ENCODE measurements around the gene ZNF586.

The ZNF586 gene

GRCh38 chr19:57746580-57747471 is 22.6 kb upstream of the ZNF586 start, which contains the start of gene ZNF776:
TSS of gene ZNF776 (plus strand) at chr19:57746815. CDS start at chr19:57747059, 244 bp downstream.
- Histone ChIP-seq H3K4me1 (ENCODE audit: control insufficient read depth, low read length) (peaks cover 11% of the 10 kb centered on the region), H3K9me2 (replicated peaks; ENCODE audit: control insufficient read depth, low read length) (no peaks in the 10 kb centered on the region), H4K20me1 (ENCODE audit: control insufficient read depth, insufficient read depth, low read depth, low read length) (no peaks in the 10 kb centered on the region), H3K36me3 (ENCODE audit: control insufficient read depth, low read length) (peaks cover 39% of the 10 kb centered on the region), H3K4me2 (ENCODE audit: low read length) (peak within 1 kb of the TSS; percentile 93), H3K27me3 (ENCODE audit: control insufficient read depth, low read length) (no peaks in the 10 kb centered on the region), H3K9me3 (ENCODE audit: control insufficient read depth, insufficient read depth, low read length) (peaks cover 38% of the 10 kb centered on the region), H3K79me2 (ENCODE audit: control insufficient read depth, low read length) (peaks cover 23% of the 10 kb centered on the region), H3K4me3 (ENCODE audit: low read length) (peak within 1 kb of the TSS; percentile 88), H3F3A (ENCODE audit: control insufficient read depth, insufficient read depth) (no peaks in the 10 kb centered on the region), H3K27ac (ENCODE audit: low read depth, low read length) (peak within 1 kb of the TSS; percentile 34; the same call in 1 of the 2 replicates)
- TF ChIP-seq EZH2phosphoT487 (IDR thresholded peaks at IDR 0.05; ENCODE audit: borderline replicate concordance, low read length), result no peak
- no peak for TF ChIP-seq CTCF (IDR thresholded peaks at IDR 0.05; ENCODE audit: low read depth, low read length, poor library complexity, severe bottlenecking)

GRCh38 chr19:57747472-57747807 is 22.0 kb upstream of the ZNF586 start:
- peaks cover 44% of the 10 kb centered on the region for H3K36me3 ChIP-seq (ENCODE audit: control insufficient read depth, low read length)
- no peak for TF ChIP-seq EZH2phosphoT487 (IDR thresholded peaks at IDR 0.05; ENCODE audit: borderline replicate concordance, low read length)
- TF ChIP-seq CTCF (IDR thresholded peaks at IDR 0.05; ENCODE audit: low read depth, low read length, poor library complexity, severe bottlenecking), result no peak
- peaks cover 42% of the 10 kb centered on the region for H3K9me3 ChIP-seq (ENCODE audit: control insufficient read depth, insufficient read depth, low read length)
- no peaks in the 10 kb centered on the region for H4K20me1 ChIP-seq (ENCODE audit: control insufficient read depth, insufficient read depth, low read depth, low read length)
- H3K4me1 ChIP-seq (ENCODE audit: control insufficient read depth, low read length), result peaks cover 11% of the 10 kb centered on the region
- H3F3A ChIP-seq (ENCODE audit: control insufficient read depth, insufficient read depth), result no peaks in the 10 kb centered on the region
- peak overlapping the region; percentile 88 for H3K4me3 ChIP-seq (ENCODE audit: low read length)
- H3K9me2 ChIP-seq (replicated peaks; ENCODE audit: control insufficient read depth, low read length), result no peaks in the 10 kb centered on the region
- H3K27ac ChIP-seq (ENCODE audit: low read depth, low read length), result no peak overlapping the region
- H3K4me2 ChIP-seq (ENCODE audit: low read length), result peak overlapping the region; percentile 93
- H3K79me2 ChIP-seq (ENCODE audit: control insufficient read depth, low read length), result peaks cover 23% of the 10 kb centered on the region
- no peaks in the 10 kb centered on the region for H3K27me3 ChIP-seq (ENCODE audit: control insufficient read depth, low read length)

GRCh38 chr19:57748029-57748428 is 21.4 kb upstream of the ZNF586 start:
- Histone ChIP-seq H3K4me3 (ENCODE audit: low read length) (peak overlapping the region; percentile 88), H3K27ac (ENCODE audit: low read depth, low read length) (no peak overlapping the region), H3K79me2 (ENCODE audit: control insufficient read depth, low read length) (peaks cover 23% of the 10 kb centered on the region)

More at GRCh38 chr19:57748029-57748428, 21.4 kb upstream of the ZNF586 start:
- H3K36me3 ChIP-seq (ENCODE audit: control insufficient read depth, low read length), result peaks cover 50% of the 10 kb centered on the region
- H3K27me3 ChIP-seq (ENCODE audit: control insufficient read depth, low read length), result no peaks in the 10 kb centered on the region
- peak overlapping the region; percentile 93 for H3K4me2 ChIP-seq (ENCODE audit: low read length)
- peaks cover 11% of the 10 kb centered on the region for H3K4me1 ChIP-seq (ENCODE audit: control insufficient read depth, low read length)
- no peaks in the 10 kb centered on the region for H3F3A ChIP-seq (ENCODE audit: control insufficient read depth, insufficient read depth)
- H4K20me1 ChIP-seq (ENCODE audit: control insufficient read depth, insufficient read depth, low read depth, low read length), result no peaks in the 10 kb centered on the region
- H3K9me3 ChIP-seq (ENCODE audit: control insufficient read depth, insufficient read depth, low read length), result peaks cover 48% of the 10 kb centered on the region
- H3K9me2 ChIP-seq (replicated peaks; ENCODE audit: control insufficient read depth, low read length), result no peaks in the 10 kb centered on the region
- TF ChIP-seq EZH2phosphoT487 (IDR thresholded peaks at IDR 0.05; ENCODE audit: borderline replicate concordance, low read length) (no peak), CTCF (IDR thresholded peaks at IDR 0.05; ENCODE audit: low read depth, low read length, poor library complexity, severe bottlenecking) (no peak)

All from DOHH2 (cell line).